Testis (tissue), 2 donors: Measurements from ENCODE around the gene AR.

ENCODE experiments used
- CTCF ChIP-seq, 3 experiments: fragments of 450-650 bp in 2 of 3; fragments of 200-600 bp in 1 of 3; sonication (generic) in 1 of 3; IDR thresholded peaks; one replicate each; pipeline ENCODE4 v1.5.1; 2016 to 2019; ENCODE audit warnings: antibody characterized with exemption in 3 of 3, mild to moderate bottlenecking in 2 of 3, moderate library complexity in 1 of 3
- POLR2A ChIP-seq: fragments of 450-650 bp; IDR thresholded peaks from one replicate; pipeline ENCODE4 v1.6.1; 2017; ENCODE audit warnings: antibody characterized with exemption, mild to moderate bottlenecking, moderate library complexity

GRCh38 chrX:67538383-67538782, 5.4 kb upstream of the AR start:
- TF ChIP-seq CTCF (IDR thresholded peaks at IDR 0.05) = no peak
- no peak for TF ChIP-seq POLR2A
